ENCODE results near the gene PARN.

The PARN gene

GRCh38 chr16:14392960-14393359 lies 237.1 kb downstream of the PARN start:
- no peak for DNase-seq

GRCh38 chr16:14389359-14389758 lies 240.7 kb downstream of the PARN start:
- no peak for DNase-seq

- no peak for DNase-seq
These were observed 241.8 kb downstream of the PARN start for GRCh38 chr16:14388243-14388642.

- no peak for DNase-seq
These were observed 243.9 kb downstream of the PARN start for GRCh38 chr16:14386115-14386514.
